HUES6 (cell line): ENCODE measurements around the gene NIM1K.
"Not testable (repeated sequence)": the region's sequence is repeated elsewhere in the genome, so short reads cannot be mapped to it uniquely, and the experiment has no call there.

ENCODE experiments used
- H3K27ac ChIP-seq: 2 replicates; pipeline ENCODE4 v1.7.0; 2013; ENCODE audit warnings: low read depth, mild to moderate bottlenecking, low read length, inconsistent platforms
- H3K27me3 ChIP-seq: 2 replicates; pipeline ENCODE4 v1.6.1; 2013; ENCODE audit warnings: low read length; ENCODE audit not compliant: control insufficient read depth, insufficient read depth
- H3K36me3 ChIP-seq: 2 replicates; pipeline ENCODE4 v1.6.1; 2013; ENCODE audit warnings: low read length; ENCODE audit not compliant: control insufficient read depth, insufficient read depth
- H3K4me1 ChIP-seq: 2 replicates; pipeline ENCODE4 v1.6.1; 2013; ENCODE audit warnings: low read length; ENCODE audit not compliant: control insufficient read depth, insufficient read depth
- H3K4me3 ChIP-seq: 2 replicates; pipeline ENCODE4 v1.5.1; 2013; ENCODE audit warnings: low read depth, low read length
- H3K9ac ChIP-seq: one replicate; pipeline ENCODE4 v1.6.1; 2013; ENCODE audit warnings: mild to moderate bottlenecking, low read length
- H3K9me3 ChIP-seq: 2 replicates; pipeline ENCODE4 v1.6.1; 2013; ENCODE audit warnings: low read depth, low read length; ENCODE audit not compliant: control insufficient read depth, insufficient read depth

The NIM1K gene

DNA sequence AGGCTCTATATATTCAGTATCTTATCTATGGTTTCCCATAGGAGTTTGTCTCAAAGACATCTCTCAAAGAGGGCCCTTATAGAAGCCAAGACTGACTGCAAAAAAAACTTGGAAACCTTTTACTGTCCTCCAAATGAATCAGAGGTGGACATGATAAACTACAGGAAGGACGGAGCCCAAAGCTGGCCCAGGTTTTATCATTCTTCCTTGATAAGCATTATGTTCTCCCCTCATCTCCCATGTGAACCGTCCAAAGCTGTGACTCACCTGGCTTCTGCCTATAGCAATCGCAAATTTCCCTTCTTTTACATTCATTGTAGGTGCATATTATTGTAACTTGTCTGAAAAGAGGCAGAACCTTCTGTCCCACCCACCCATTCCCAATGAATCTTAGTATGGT is 35.0 kb upstream of the NIM1K start:
- H3K9me3 ChIP-seq = no peaks in the 10 kb centered on the region
- no peak overlapping the region for H3K4me3 ChIP-seq
- H3K36me3 ChIP-seq = peaks cover 41% of the 10 kb centered on the region
- H3K4me1 ChIP-seq = peaks cover 26% of the 10 kb centered on the region
- H3K27ac ChIP-seq = no peak overlapping the region
- H3K9ac ChIP-seq = no peak overlapping the region
- H3K27me3 ChIP-seq = no peaks in the 10 kb centered on the region

DNA sequence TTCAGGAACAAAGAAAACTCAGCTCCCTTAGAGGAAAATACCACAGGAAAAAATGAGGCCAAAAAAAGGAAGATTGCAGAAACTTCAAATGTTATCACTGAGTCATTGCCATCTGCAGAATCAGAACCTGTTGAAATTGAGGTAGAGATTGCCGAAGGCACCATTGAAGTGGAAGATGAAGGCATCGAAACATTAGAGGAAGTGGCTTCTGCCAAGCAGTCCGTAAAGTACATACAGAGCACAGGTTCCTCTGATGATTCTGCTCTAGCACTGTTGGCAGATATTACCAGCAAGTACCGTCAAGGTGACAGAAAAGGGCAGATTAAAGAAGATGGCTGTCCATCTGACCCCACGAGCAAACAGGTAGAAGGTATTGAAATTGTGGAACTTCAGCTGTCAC is 30.8 kb upstream of the NIM1K start:
- H3K9ac ChIP-seq = no peak overlapping the region
- peaks cover 59% of the 10 kb centered on the region for H3K36me3 ChIP-seq
- no peaks in the 10 kb centered on the region for H3K27me3 ChIP-seq
- no peak overlapping the region for H3K27ac ChIP-seq
- H3K9me3 ChIP-seq = no peaks in the 10 kb centered on the region
- H3K4me1 ChIP-seq = peaks cover 9% of the 10 kb centered on the region
- H3K4me3 ChIP-seq = no peak overlapping the region

DNA sequence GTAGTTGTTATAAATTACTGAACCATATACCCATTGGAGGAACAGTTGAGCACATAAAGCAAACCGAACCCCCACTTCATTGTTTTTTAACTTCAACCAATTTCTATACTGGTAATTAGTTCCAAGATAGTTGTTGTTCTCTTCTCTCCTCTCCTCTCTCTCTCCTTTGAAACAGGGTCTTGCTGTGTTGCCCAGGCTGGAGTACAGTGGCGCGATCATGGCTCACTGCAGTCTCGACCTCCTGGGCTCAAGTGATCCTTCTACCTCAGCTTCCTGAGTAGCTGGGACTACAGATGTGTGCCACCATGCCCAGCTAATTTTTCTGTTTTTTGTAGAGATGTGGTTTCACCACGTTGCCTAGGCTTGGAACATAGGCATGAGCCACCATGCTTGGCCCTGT is 27.2 kb upstream of the NIM1K start:
- not testable (repeated sequence) for H3K27ac ChIP-seq, H3K4me1 ChIP-seq, H3K9ac ChIP-seq, H3K4me3 ChIP-seq, H3K27me3 ChIP-seq, H3K9me3 ChIP-seq
- peaks cover 71% of the 10 kb centered on the region for H3K36me3 ChIP-seq

DNA sequence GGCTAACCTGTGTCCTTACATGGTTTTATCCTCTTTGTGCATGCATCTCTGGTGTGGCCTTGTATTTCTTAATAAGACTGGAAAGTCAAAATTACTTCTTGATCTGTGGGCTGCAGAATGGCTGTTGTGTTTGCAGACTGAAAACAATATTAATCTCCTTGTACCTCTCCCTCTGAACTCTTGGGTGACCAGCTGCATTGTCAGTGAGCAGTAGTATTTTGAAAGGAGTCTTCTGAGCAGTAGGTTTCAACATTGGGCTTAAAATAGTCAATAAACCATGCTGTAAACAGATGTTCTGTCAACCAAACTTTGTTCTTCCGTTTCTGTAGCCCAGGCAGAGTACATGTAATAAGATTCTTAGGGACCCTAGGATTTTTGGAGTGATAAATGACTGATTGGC is 26.7 kb upstream of the NIM1K start:
- H3K27ac ChIP-seq = no peak overlapping the region
- H3K9ac ChIP-seq = no peak overlapping the region
- H3K4me1 ChIP-seq = peaks cover 7% of the 10 kb centered on the region; the same call in 1 of the 2 replicates
- H3K36me3 ChIP-seq = peaks cover 73% of the 10 kb centered on the region
- no peaks in the 10 kb centered on the region for H3K27me3 ChIP-seq
- H3K4me3 ChIP-seq = no peak overlapping the region
- no peaks in the 10 kb centered on the region for H3K9me3 ChIP-seq

DNA sequence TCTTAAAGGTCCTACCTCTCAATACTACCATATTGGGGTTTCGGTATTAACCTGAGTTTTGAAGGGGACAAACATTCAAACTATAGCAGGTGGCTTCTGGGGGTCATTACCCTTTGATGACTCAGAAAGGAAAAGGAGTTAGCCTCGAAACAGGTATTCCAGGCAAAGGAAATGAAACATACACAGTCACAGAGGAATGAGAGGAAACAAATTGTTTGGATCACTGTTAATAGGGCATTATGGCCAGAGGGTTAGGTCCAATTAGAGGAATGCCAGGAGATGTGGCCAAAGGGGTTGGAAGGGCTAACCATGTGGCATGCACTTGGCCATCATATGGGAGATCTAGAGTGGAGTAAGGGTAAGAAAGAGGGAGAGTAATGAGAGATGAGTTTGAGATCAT is 23.9 kb upstream of the NIM1K start:
- no peak overlapping the region for H3K27ac ChIP-seq
- H3K4me3 ChIP-seq = no peak overlapping the region
- H3K27me3 ChIP-seq = no peaks in the 10 kb centered on the region
- H3K4me1 ChIP-seq = peaks cover 7% of the 10 kb centered on the region; the same call in 1 of the 2 replicates
- H3K9ac ChIP-seq = no peak overlapping the region
- H3K9me3 ChIP-seq = no peaks in the 10 kb centered on the region
- H3K36me3 ChIP-seq = peaks cover 59% of the 10 kb centered on the region

DNA sequence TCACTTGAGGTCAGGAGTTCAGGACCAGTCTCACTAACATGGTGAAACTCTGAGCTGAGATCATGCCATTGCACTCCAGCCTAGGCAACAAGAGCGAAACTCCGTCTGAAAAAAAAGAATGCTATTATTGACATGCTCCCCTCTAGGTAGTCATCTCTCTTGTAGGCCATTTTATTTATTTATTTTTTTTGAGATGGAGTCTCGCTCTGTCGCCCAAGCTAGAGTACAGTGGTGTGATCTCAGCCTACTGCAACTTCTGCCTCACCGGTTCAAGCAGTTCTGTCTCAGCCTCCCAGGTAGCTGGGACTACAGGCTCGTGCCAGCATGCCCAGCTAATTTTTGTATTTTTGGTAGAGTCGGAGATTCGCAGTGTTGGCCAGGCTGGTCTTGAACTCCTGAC is 20.6 kb upstream of the NIM1K start:
- H3K27ac ChIP-seq = no peak overlapping the region
- H3K9me3 ChIP-seq = no peaks in the 10 kb centered on the region
- H3K4me1 ChIP-seq = peaks cover 7% of the 10 kb centered on the region; the same call in 1 of the 2 replicates
- H3K27me3 ChIP-seq = no peaks in the 10 kb centered on the region
- no peak overlapping the region for H3K9ac ChIP-seq
- H3K36me3 ChIP-seq = peaks cover 56% of the 10 kb centered on the region
- no peak overlapping the region for H3K4me3 ChIP-seq

DNA sequence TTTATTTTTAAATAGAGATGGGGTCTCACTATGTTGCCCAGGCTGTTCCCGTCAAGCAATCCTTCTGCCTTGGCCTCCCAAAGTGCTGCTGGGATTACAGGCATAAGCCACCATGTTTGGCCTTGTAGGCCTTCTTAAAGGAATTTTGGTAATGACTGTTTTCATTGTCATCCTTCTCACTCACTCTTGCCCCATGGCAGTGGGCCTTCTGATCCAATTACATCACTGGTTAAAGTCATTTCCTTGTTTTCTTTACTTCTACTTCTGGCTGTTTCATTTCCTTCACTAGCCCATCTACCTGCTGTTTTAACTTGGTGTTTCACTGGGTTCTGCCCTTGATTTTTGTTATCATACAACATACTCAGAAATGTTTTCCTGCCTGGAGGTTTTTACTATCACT is 20.1 kb upstream of the NIM1K start:
- Histone ChIP-seq H3K27me3 (no peaks in the 10 kb centered on the region), H3K36me3 (peaks cover 54% of the 10 kb centered on the region), H3K27ac (no peak overlapping the region), H3K4me1 (peaks cover 7% of the 10 kb centered on the region; the same call in 1 of the 2 replicates), H3K9ac (no peak overlapping the region), H3K9me3 (no peaks in the 10 kb centered on the region), H3K4me3 (no peak overlapping the region)

DNA sequence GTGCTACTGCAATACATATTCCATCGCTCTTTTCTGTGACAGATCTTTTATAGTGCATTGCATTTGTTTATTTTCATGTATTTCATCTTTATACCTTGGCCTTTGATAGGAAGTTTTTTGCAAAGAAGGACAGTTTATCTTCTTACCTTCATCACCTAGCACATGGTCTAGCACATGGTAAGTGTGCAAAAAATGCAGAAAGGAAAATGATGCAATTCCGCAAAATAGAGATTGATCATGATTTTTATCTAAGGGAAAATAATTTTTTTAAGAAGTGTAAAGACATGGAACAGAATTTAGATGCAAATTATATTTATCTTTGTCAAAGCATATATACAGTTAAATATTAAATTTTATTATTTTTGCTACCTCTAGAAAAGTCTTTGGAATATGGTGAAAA is 19.2 kb upstream of the NIM1K start:
- peaks cover 51% of the 10 kb centered on the region for H3K36me3 ChIP-seq
- H3K27me3 ChIP-seq = no peaks in the 10 kb centered on the region
- H3K27ac ChIP-seq = no peak overlapping the region
- peaks cover 16% of the 10 kb centered on the region for H3K4me1 ChIP-seq
- H3K4me3 ChIP-seq = no peak overlapping the region
- H3K9ac ChIP-seq = no peak overlapping the region
- no peaks in the 10 kb centered on the region for H3K9me3 ChIP-seq

DNA sequence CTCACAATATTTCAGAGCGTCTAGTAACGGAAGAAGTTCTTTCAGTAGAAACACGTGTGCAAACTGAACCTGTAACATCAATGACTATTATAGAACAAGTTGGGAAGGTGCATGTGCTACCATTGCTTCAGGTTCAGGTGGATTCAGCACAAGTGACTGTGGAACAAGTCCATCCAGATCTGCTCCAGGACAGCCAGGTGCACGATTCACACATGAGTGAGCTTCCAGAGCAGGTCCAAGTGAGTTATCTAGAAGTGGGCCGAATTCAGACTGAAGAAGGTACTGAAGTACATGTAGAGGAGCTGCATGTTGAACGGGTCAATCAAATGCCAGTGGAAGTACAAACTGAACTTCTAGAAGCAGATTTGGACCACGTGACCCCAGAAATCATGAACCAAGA is 17.4 kb upstream of the NIM1K start:
- Histone ChIP-seq H3K27me3 (no peaks in the 10 kb centered on the region), H3K4me3 (no peak overlapping the region), H3K9ac (no peak overlapping the region), H3K27ac (no peak overlapping the region), H3K36me3 (peaks cover 37% of the 10 kb centered on the region), H3K9me3 (no peaks in the 10 kb centered on the region), H3K4me1 (peaks cover 17% of the 10 kb centered on the region)

DNA sequence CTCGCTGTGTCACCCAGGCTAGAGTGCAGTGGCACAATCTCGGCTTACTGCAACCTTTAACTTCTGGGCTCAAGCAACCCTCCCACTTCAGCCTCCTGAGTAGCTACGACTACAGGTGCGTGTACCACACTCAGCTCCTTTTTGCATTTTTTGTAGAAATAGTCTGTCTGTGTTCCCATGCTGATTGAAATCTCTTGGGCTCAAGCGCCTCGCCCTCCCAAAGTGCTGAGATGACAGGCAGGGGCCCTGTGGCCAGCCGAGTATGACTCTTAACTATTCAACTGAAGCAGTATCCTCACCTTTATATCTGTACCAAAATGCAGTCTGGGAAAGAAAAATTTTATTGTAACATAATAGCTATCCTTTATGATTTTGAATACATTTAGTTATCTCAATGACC is 12.2 kb upstream of the NIM1K start:
- Histone ChIP-seq H3K4me1 (peaks cover 21% of the 10 kb centered on the region), H3K36me3 (peaks cover 11% of the 10 kb centered on the region), H3K27ac (no peak overlapping the region), H3K27me3 (no peaks in the 10 kb centered on the region), H3K4me3 (no peak overlapping the region), H3K9ac (no peak overlapping the region), H3K9me3 (no peaks in the 10 kb centered on the region)

DNA sequence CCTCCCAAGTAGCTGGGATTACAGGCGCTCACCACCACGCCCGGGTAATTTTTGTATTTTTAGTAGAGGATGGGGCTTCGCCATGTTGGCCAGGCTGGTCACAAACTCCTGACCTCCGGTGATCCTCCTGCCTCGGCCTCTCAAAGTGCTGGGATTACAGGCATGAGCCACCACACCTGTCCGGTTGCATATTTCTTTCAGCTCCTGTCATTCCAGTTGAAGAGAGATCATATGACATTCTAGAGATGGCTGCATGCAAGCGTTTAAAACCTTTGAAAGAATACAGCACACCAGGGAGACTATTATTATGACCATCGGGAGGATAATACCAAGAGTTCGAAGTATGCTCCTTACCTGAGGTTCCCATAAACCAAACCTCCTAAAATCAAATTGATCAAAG is 9.6 kb upstream of the NIM1K start:
- Histone ChIP-seq H3K27me3 (no peaks in the 10 kb centered on the region), H3K9ac (no peak overlapping the region), H3K4me3 (no peak overlapping the region), H3K9me3 (no peaks in the 10 kb centered on the region), H3K36me3 (no peaks in the 10 kb centered on the region; the same call in 1 of the 2 replicates), H3K27ac (no peak overlapping the region), H3K4me1 (peaks cover 16% of the 10 kb centered on the region)

DNA sequence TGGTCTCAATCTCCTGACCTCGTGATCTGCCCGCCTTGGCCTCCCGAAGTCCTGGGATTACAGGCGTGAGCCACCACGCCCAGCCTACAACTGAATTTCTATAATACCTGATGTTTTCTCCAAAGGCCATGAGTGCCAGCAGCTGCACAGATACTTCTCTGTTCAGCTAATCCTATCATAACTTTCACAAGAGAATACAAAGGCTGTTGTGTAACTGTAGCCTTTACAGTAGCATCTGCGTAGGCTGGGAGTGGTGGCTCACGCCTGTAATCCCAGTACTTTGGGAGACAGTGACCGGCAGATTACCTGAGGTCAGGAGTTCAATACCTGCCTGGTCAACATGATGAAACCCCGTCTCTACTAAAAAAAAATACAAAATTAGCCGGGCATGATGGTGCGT is 8.9 kb upstream of the NIM1K start:
- H3K4me1 ChIP-seq = peaks cover 11% of the 10 kb centered on the region
- not testable (repeated sequence) for H3K4me3 ChIP-seq, H3K27me3 ChIP-seq, H3K27ac ChIP-seq, H3K9me3 ChIP-seq, H3K9ac ChIP-seq, H3K36me3 ChIP-seq
